Ascending aorta (tissue), 2 donors: ENCODE measurements around the gene ADAMTS8. TPM values are rescaled to one million over a fixed set of nuclear protein-coding genes. Genes with fewer than 3 reads are reported as not detected.

Experiments used
- DNase-seq, 2 donors: peaks; one replicate each; pipeline ENCODE4 v3.0.0-alpha.2; 2019; ENCODE audit warnings: low spot score in 2 of 2
- H3K27ac ChIP-seq, 2 donors: fragments of 200-600 bp; sonication (generic); one replicate each; pipeline ENCODE4 v1.5.1; 2016 to 2017; ENCODE audit warnings: mild to moderate bottlenecking in 1 of 2
- H3K27me3 ChIP-seq: fragments of 200-600 bp; sonication (generic); one replicate; pipeline ENCODE4 v1.5.1; 2017
- H3K36me3 ChIP-seq, 2 donors: fragments of 200-600 bp; sonication (generic); one replicate each; pipeline ENCODE4 v1.5.1; 2016
- H3K4me1 ChIP-seq, 2 donors: fragments of 200-600 bp; sonication (generic); one replicate each; pipeline ENCODE4 v1.5.1; 2016 to 2017; ENCODE audit warnings: mild to moderate bottlenecking in 1 of 2
- H3K4me3 ChIP-seq, 2 donors: fragments of 200-600 bp; sonication (generic); one replicate each; pipeline ENCODE4 v1.5.1; 2016 to 2017; ENCODE audit warnings: mild to moderate bottlenecking in 1 of 2
- H3K9me3 ChIP-seq, 2 donors: fragments of 200-600 bp; sonication (generic); one replicate each; pipeline ENCODE4 v1.5.1; 2016
- CTCF ChIP-seq, 3 experiments: fragments of 200-600 bp in 2 of 3; fragments of 450-650 bp in 1 of 3; sonication (generic) in 2 of 3; IDR thresholded peaks; one replicate each; pipeline ENCODE4 v1.5.1; 2016 to 2019; ENCODE audit warnings: antibody characterized with exemption in 3 of 3, mild to moderate bottlenecking in 1 of 3, moderate library complexity in 1 of 3
- intact Hi-C: fragments of 100-400 bp; cut with DNase I; formaldehyde crosslinking; loops from one replicate; pipeline ENCODE4 v1.15.1; 2023
- total RNA-seq: library from RNA; depleted of rRNA; stranded (reverse); fragments of >200 nt; gene quantifications from one replicate; pipeline ENCODE4 v1.1.0, GENCODE V29; 2016

The ADAMTS8 gene
- total RNA-seq, 1 donor from 2014 or later: 0.64 TPM

- H3K36me3 ChIP-seq: peaks cover 37 to 42% of the 10 kb centered on the region in 2 donors
- peak in 1 of 2 donors; percentile 51 for DNase-seq
- H3K27me3 ChIP-seq: no peaks in the 10 kb centered on the region
- no peak for TF ChIP-seq CTCF (IDR thresholded peaks at IDR 0.05)
- H3K27ac ChIP-seq: peak overlapping the region in 1 of 2 donors; percentile 86
- no peak overlapping the region for H3K4me3 ChIP-seq
- no peaks in the 10 kb centered on the region for H3K9me3 ChIP-seq
- H3K4me1 ChIP-seq: peaks cover 11 to 26% of the 10 kb centered on the region in 2 donors
- intact Hi-C loops: no loop called here
Observed at GRCh38 chr11:130474637-130475400, 46.4 kb upstream of the ADAMTS8 start.

- Histone ChIP-seq H3K4me3 (no peak overlapping the region), H3K36me3 (peaks cover 42 to 45% of the 10 kb centered on the region in 2 donors), H3K27ac (no peak overlapping the region), H3K4me1 (peaks cover 11 to 20% of the 10 kb centered on the region in 2 donors), H3K27me3 (no peaks in the 10 kb centered on the region), H3K9me3 (no peaks in the 10 kb centered on the region)
- intact Hi-C loops: no loop called here
- DNase-seq: no peak
- TF ChIP-seq CTCF (IDR thresholded peaks at IDR 0.05): no peak
Observed at GRCh38 chr11:130473795-130474377, 45.5 kb upstream of the ADAMTS8 start.

- Histone ChIP-seq H3K9me3 (no peaks in the 10 kb centered on the region), H3K27ac (no peak overlapping the region), H3K4me1 (peaks cover 8 to 13% of the 10 kb centered on the region in 2 donors), H3K27me3 (no peaks in the 10 kb centered on the region), H3K4me3 (no peak overlapping the region), H3K36me3 (peaks cover 42 to 45% of the 10 kb centered on the region in 2 donors)
- DNase-seq: peak in 1 of 2 donors; percentile 64
- TF ChIP-seq CTCF (IDR thresholded peaks at IDR 0.05): no peak
- intact Hi-C loops: no loop called here
Observed at GRCh38 chr11:130473056-130473794, 44.8 kb upstream of the ADAMTS8 start.

GRCh38 chr11:130472434-130472961 lies 44.1 kb upstream of the ADAMTS8 start:
- TF ChIP-seq CTCF (IDR thresholded peaks at IDR 0.05): no peak
- Histone ChIP-seq H3K27me3 (no peaks in the 10 kb centered on the region), H3K9me3 (no peaks in the 10 kb centered on the region), H3K36me3 (peaks cover 42 to 49% of the 10 kb centered on the region in 2 donors), H3K27ac (no peak overlapping the region), H3K4me3 (no peak overlapping the region), H3K4me1 (peaks cover 2 to 6% of the 10 kb centered on the region in 2 donors)
- intact Hi-C loops: no loop called here
- no peak for DNase-seq

- peak in 1 of 2 donors; percentile 55 for DNase-seq
- Histone ChIP-seq H3K36me3 (peaks cover 44 to 49% of the 10 kb centered on the region in 2 donors), H3K9me3 (no peaks in the 10 kb centered on the region), H3K27ac (no peak overlapping the region), H3K4me3 (no peak overlapping the region), H3K27me3 (no peaks in the 10 kb centered on the region), H3K4me1 (no peaks in the 10 kb centered on the region)
- intact Hi-C loops: no loop called here
- TF ChIP-seq CTCF (IDR thresholded peaks at IDR 0.05): no peak
Observed at GRCh38 chr11:130471731-130472433, 43.5 kb upstream of the ADAMTS8 start.
